ENCODE results near the gene SMIM24. TPM values are rescaled to one million over a fixed set of nuclear protein-coding genes. Genes with fewer than 3 reads are reported as not detected.

Gene SMIM24
- polyA plus RNA-seq, 1 donor from 2014 or later = not detected

DNA sequence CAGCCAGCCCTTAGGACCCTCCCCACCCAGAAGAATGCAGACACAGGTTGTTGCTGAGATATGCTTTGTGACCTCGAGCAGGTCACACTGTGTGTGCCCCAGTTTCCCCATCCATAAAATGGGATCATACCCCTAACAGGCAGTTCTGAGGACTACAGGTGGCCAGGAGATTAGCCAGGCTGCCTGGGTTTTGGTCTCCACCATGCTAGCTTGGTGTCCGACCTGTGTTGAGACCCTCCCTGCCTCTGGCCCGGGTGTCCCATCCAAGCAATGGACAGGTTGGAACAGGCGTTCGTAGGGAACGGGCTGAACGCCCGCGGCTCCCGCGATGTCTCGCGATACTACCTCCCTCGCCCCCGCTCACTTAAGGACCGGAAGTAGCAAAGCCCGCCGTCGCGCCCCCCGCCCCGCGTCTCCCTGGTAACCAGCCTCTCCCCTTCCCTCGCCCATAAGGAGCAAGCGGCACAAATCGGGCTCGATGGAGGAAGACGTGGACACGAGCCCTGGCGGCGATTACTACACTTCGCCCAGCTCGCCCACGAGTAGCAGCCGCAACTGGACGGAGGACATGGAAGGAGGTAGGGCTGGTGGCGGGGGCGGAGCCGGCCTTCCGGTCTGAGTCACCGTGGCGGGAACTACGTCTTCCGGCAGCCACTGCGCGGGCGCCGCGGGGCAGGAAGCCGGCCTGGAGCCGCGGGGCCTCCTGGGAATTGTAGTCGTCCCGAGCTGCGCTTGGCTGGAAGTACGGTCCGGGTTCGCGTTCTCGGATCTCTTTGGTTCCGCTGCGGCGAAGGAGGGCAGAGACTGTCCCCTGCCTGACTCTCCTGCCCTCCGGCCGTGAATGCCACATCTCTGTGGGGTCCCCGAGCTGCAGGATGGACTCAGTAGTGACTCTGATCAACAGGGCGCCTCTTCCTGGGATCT is 45.4 kb downstream of the SMIM24 start:
- H3F3A ChIP-seq (ENCODE audit: insufficient read depth, low read length, poor library complexity, severe bottlenecking) = no peaks in the 10 kb centered on the region
- H3K9me2 ChIP-seq (ENCODE audit: insufficient read depth, low read length) = no peaks in the 10 kb centered on the region
- H3K27me3 ChIP-seq (ENCODE audit: insufficient read depth, low read depth, low read length) = no peaks in the 10 kb centered on the region
- peak overlapping the region; percentile 98 for H3K4me2 ChIP-seq (ENCODE audit: low read length)
- H3K36me3 ChIP-seq (ENCODE audit: insufficient read depth, low read length) = no peaks in the 10 kb centered on the region
- peak overlapping the region; percentile 85 for H3K9ac ChIP-seq (ENCODE audit: low read length)
- no peaks in the 10 kb centered on the region for H3K9me3 ChIP-seq (ENCODE audit: low read length)
- no peak for TF ChIP-seq EZH2 (IDR thresholded peaks at IDR 0.05; ENCODE audit: borderline replicate concordance, insufficient read depth, low read length, poor library complexity, severe bottlenecking)
- no peak for TF ChIP-seq REST (IDR thresholded peaks at IDR 0.05; ENCODE audit: borderline replicate concordance)
- no peak for TF ChIP-seq SMC3 (conservative IDR thresholded peaks at IDR 0.05; ENCODE audit: poor library complexity)
- no peak for TF ChIP-seq RAD21 (conservative IDR thresholded peaks at IDR 0.05)
- TF ChIP-seq CTCF (IDR thresholded peaks at IDR 0.05; ENCODE audit: poor library complexity, severe bottlenecking) = peak; percentile 23
- peak; percentile 82 for TF ChIP-seq MXI1 (conservative IDR thresholded peaks at IDR 0.05; ENCODE audit: poor library complexity, severe bottlenecking)
- TF ChIP-seq POLR2AphosphoS5 (IDR thresholded peaks at IDR 0.05) = peak; percentile 73
- H2AFZ ChIP-seq (ENCODE audit: low read depth, low read length) = peak overlapping the region; percentile 92
- peak overlapping the region; percentile 92 for H3K27ac ChIP-seq (ENCODE audit: low read length)
- peak overlapping the region; percentile 71 for H3K4me3 ChIP-seq (ENCODE audit: low read length)
- H4K20me1 ChIP-seq (ENCODE audit: insufficient read depth) = no peaks in the 10 kb centered on the region
- no peaks in the 10 kb centered on the region for H3K79me2 ChIP-seq (replicated peaks; ENCODE audit: insufficient read depth, low read length)

DNA sequence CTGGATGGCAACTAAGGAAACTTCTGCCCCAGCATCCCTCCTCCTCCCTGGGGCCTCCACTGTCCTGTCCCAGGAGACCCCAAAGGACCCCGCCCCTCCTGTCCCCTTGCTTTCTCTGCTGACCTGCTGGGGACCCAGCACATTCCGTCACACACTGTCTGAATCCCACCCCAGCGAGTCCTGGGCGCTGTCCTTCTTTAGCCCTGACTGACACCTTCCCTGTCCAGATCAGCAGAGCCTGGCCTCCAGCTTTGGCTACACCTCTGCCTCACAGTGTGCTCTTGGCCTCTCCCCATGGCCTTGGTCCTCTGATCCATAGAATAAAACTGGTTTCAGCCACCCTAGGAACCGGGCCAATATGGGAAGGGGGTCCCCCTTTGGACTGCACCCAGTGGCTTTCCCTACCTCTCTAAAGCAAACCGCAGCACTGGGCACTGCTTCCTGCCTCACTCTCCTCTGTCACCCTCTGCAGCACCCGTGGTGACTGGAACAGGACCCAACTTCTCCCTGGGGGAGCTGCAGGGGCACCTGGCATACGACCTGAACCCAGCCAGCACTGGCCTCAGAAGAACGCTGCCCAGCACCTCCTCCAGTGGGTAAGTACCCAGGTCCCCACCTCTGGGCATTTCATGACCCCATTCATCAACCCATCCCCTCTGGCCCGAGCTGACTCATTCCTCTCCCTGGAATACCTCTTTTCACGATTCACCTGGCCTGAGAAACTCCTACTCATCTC is 46.4 kb downstream of the SMIM24 start:
- no peaks in the 10 kb centered on the region for H3K27me3 ChIP-seq (ENCODE audit: insufficient read depth, low read depth, low read length)
- TF ChIP-seq POLR2AphosphoS5 (IDR thresholded peaks at IDR 0.05) (no peak), EZH2 (IDR thresholded peaks at IDR 0.05; ENCODE audit: borderline replicate concordance, insufficient read depth, low read length, poor library complexity, severe bottlenecking) (no peak), MXI1 (conservative IDR thresholded peaks at IDR 0.05; ENCODE audit: poor library complexity, severe bottlenecking) (no peak), SMC3 (conservative IDR thresholded peaks at IDR 0.05; ENCODE audit: poor library complexity) (no peak), EP300 (conservative IDR thresholded peaks at IDR 0.05; ENCODE audit: poor library complexity, severe bottlenecking) (no peak), REST (IDR thresholded peaks at IDR 0.05; ENCODE audit: borderline replicate concordance) (no peak), CTCF (IDR thresholded peaks at IDR 0.05; ENCODE audit: poor library complexity, severe bottlenecking) (no peak), RAD21 (conservative IDR thresholded peaks at IDR 0.05) (no peak), TAF1 (IDR thresholded peaks at IDR 0.05; ENCODE audit: low read depth) (no peak)
- no peaks in the 10 kb centered on the region for H4K20me1 ChIP-seq (ENCODE audit: insufficient read depth)
- H3K9ac ChIP-seq (ENCODE audit: low read length) = peak overlapping the region; percentile 85
- H2AFZ ChIP-seq (ENCODE audit: low read depth, low read length) = peak overlapping the region; percentile 92
- no peaks in the 10 kb centered on the region for H3K9me2 ChIP-seq (ENCODE audit: insufficient read depth, low read length)
- no peaks in the 10 kb centered on the region for H3F3A ChIP-seq (ENCODE audit: insufficient read depth, low read length, poor library complexity, severe bottlenecking)
- peak overlapping the region; percentile 71 for H3K4me3 ChIP-seq (ENCODE audit: low read length)
- no peak overlapping the region for H3K4me2 ChIP-seq (ENCODE audit: low read length)
- H3K9me3 ChIP-seq (ENCODE audit: low read length) = no peaks in the 10 kb centered on the region
- H3K79me2 ChIP-seq (replicated peaks; ENCODE audit: insufficient read depth, low read length) = no peaks in the 10 kb centered on the region
- no peaks in the 10 kb centered on the region for H3K36me3 ChIP-seq (ENCODE audit: insufficient read depth, low read length)
- no peak overlapping the region for H3K27ac ChIP-seq (ENCODE audit: low read length)
